ENCODE measurements around the gene KRT14.
A peak's percentile ranks its signal among the peaks of the same experiment; 100 is the strongest.
"Not testable (repeated sequence)": the region's sequence is repeated elsewhere in the genome, so short reads cannot be mapped to it uniquely, and the experiment has no call there.

KRT14 gene

GRCh38 chr17:41579484-41580243, 7.0 kb downstream of the KRT14 start:
- ATAC-seq (ENCODE audit: insufficient read depth, low read depth) (peak; percentile 89), DNase-seq (peak; percentile 74)
- H3K79me2 ChIP-seq (ENCODE audit: insufficient read depth, low read length): no peaks in the 10 kb centered on the region
- TF ChIP-seq EZH2 (IDR thresholded peaks at IDR 0.05; ENCODE audit: borderline replicate concordance, low read depth, low read length, severe bottlenecking) (no peak), CTCF (IDR thresholded peaks at IDR 0.05; ENCODE audit: borderline replicate concordance, extremely low read depth, low read length, poor library complexity, severe bottlenecking) (peak; percentile 78)
- no peak overlapping the region for H3K27ac ChIP-seq (ENCODE audit: low read length)
- H2AFZ ChIP-seq (ENCODE audit: low read depth, low read length): no peak overlapping the region
- H4K20me1 ChIP-seq (ENCODE audit: insufficient read depth, low read length): 0 out of 2 replicates have a peak, but pooled peaks cover 3% of the 10 kb centered on the region
- H3K4me2 ChIP-seq (ENCODE audit: insufficient read depth, low read length): no peak overlapping the region
- H3K36me3 ChIP-seq (ENCODE audit: insufficient read depth, low read length): no peaks in the 10 kb centered on the region
- H3K9ac ChIP-seq (ENCODE audit: low read depth, low read length): no peak overlapping the region
- H3K9me3 ChIP-seq (ENCODE audit: insufficient read depth, low read length, severe bottlenecking): no peaks in the 10 kb centered on the region
- H3K4me1 ChIP-seq (ENCODE audit: insufficient read depth, low read length): no peaks in the 10 kb centered on the region
- H3K4me3 ChIP-seq (ENCODE audit: low read depth in 1 of 2, low read length in 2 of 2): no peak overlapping the region
- H3K27me3 ChIP-seq (ENCODE audit: insufficient read depth, low read length, poor library complexity): peaks cover 4% of the 10 kb centered on the region

- Histone ChIP-seq H3K79me2 (ENCODE audit: insufficient read depth, low read length) (no peaks in the 10 kb centered on the region), H3K36me3 (ENCODE audit: insufficient read depth, low read length) (no peaks in the 10 kb centered on the region), H3K9ac (ENCODE audit: low read depth, low read length) (no peak overlapping the region), H3K27me3 (ENCODE audit: insufficient read depth, low read length, poor library complexity) (peaks cover 4% of the 10 kb centered on the region), H2AFZ (ENCODE audit: low read depth, low read length) (no peak overlapping the region), H3K4me3 (ENCODE audit: low read depth in 1 of 2, low read length in 2 of 2) (no peak overlapping the region), H3K4me2 (ENCODE audit: insufficient read depth, low read length) (no peak overlapping the region), H4K20me1 (ENCODE audit: insufficient read depth, low read length) (0 out of 2 replicates have a peak, but pooled peaks cover 3% of the 10 kb centered on the region), H3K4me1 (ENCODE audit: insufficient read depth, low read length) (no peaks in the 10 kb centered on the region), H3K27ac (ENCODE audit: low read length) (no peak overlapping the region), H3K9me3 (ENCODE audit: insufficient read depth, low read length, severe bottlenecking) (no peaks in the 10 kb centered on the region)
- TF ChIP-seq EZH2 (IDR thresholded peaks at IDR 0.05; ENCODE audit: borderline replicate concordance, low read depth, low read length, severe bottlenecking) (no peak), CTCF (IDR thresholded peaks at IDR 0.05; ENCODE audit: borderline replicate concordance, extremely low read depth, low read length, poor library complexity, severe bottlenecking) (no peak)
- ATAC-seq (ENCODE audit: insufficient read depth, low read depth): no peak
- DNase-seq: no peak
Observed at GRCh38 chr17:41578971-41579370, 7.7 kb downstream of the KRT14 start.

- Histone ChIP-seq H3K27ac (ENCODE audit: low read length) (no peak overlapping the region), H3K27me3 (ENCODE audit: insufficient read depth, low read length, poor library complexity) (peaks cover 4% of the 10 kb centered on the region), H3K79me2 (ENCODE audit: insufficient read depth, low read length) (no peaks in the 10 kb centered on the region), H3K36me3 (ENCODE audit: insufficient read depth, low read length) (no peaks in the 10 kb centered on the region), H2AFZ (ENCODE audit: low read depth, low read length) (no peak overlapping the region), H3K4me1 (ENCODE audit: insufficient read depth, low read length) (no peaks in the 10 kb centered on the region), H4K20me1 (ENCODE audit: insufficient read depth, low read length) (0 out of 2 replicates have a peak, but pooled peaks cover 3% of the 10 kb centered on the region), H3K9me3 (ENCODE audit: insufficient read depth, low read length, severe bottlenecking) (no peaks in the 10 kb centered on the region), H3K9ac (ENCODE audit: low read depth, low read length) (no peak overlapping the region), H3K4me3 (ENCODE audit: low read depth in 1 of 2, low read length in 2 of 2) (no peak overlapping the region), H3K4me2 (ENCODE audit: insufficient read depth, low read length) (no peak overlapping the region)
- DNase-seq: no peak
- no peak for ATAC-seq (ENCODE audit: insufficient read depth, low read depth)
- no peak for TF ChIP-seq CTCF (IDR thresholded peaks at IDR 0.05; ENCODE audit: borderline replicate concordance, extremely low read depth, low read length, poor library complexity, severe bottlenecking)
- no peak for TF ChIP-seq EZH2 (IDR thresholded peaks at IDR 0.05; ENCODE audit: borderline replicate concordance, low read depth, low read length, severe bottlenecking)
Observed at GRCh38 chr17:41578538-41578937, 8.2 kb downstream of the KRT14 start.

- not testable (repeated sequence) for H3K27ac ChIP-seq (ENCODE audit: low read length); H3K79me2 ChIP-seq (ENCODE audit: insufficient read depth, low read length); DNase-seq; H3K9ac ChIP-seq (ENCODE audit: low read depth, low read length); ATAC-seq (ENCODE audit: insufficient read depth, low read depth); H3K36me3 ChIP-seq (ENCODE audit: insufficient read depth, low read length); H2AFZ ChIP-seq (ENCODE audit: low read depth, low read length); H3K4me1 ChIP-seq (ENCODE audit: insufficient read depth, low read length); H3K9me3 ChIP-seq (ENCODE audit: insufficient read depth, low read length, severe bottlenecking); H3K4me2 ChIP-seq (ENCODE audit: insufficient read depth, low read length); H3K4me3 ChIP-seq (ENCODE audit: low read depth in 1 of 2, low read length in 2 of 2); H3K27me3 ChIP-seq (ENCODE audit: insufficient read depth, low read length, poor library complexity); H4K20me1 ChIP-seq (ENCODE audit: insufficient read depth, low read length)
Observed at GRCh38 chr17:41576740-41577139, 10.0 kb downstream of the KRT14 start.
